ENCODE measurements around the gene GFOD2.

Gene GFOD2

DNA sequence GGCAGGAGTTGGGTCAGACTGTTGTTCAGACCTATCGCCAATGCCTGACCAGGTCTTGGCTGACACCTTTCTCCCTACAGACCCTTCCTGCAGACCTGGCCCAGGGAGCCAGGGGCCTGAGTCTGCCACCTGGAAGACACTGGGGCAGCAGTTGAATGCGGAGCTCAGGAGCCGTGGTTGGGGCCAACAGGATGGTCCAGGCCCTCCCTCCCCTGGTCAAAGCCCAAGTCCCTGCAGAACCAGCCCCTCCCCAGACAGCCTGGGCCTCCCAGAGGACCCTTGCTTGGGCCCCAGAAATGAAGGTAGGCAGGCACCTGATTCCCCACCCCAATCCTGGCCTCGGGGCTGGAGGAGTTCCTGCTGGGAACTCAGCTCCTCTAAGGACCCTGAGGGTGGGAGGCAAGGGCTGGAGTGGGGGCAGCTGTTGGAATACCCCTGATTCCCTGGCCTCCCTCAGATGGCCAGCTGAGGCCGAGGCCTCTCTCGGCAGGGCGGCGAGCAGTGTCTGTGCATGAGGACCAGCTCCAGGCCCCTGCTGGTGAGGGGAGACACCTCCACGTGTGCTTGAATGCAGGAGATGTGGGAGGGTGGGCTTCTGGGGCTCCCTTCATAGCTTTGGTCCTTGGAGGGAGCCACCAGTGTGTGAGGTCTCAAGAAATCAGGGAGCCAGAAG is 62.6 kb downstream of the GFOD2 start:
- DNase-seq = no peak

DNA sequence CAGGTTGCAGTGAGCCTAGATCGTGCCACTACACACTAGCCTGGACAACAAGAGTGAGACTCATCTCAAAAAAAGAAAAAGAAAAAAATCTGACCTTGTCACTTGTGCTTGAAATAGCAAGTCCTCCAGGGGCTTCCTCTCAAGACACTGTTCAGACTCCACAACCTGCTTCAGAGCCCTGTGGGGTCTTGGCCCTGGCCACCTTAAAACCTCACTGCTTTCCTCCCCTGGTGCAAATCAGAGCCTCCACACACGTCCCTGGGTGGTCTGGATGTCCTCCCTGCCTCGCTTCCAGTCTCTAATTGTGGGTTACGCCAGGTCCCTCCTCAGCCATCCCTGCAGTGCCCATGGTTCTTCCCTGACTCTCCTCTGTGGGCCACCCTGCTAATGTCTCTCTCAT is 63.8 kb downstream of the GFOD2 start:
- DNase-seq = no peak

DNA sequence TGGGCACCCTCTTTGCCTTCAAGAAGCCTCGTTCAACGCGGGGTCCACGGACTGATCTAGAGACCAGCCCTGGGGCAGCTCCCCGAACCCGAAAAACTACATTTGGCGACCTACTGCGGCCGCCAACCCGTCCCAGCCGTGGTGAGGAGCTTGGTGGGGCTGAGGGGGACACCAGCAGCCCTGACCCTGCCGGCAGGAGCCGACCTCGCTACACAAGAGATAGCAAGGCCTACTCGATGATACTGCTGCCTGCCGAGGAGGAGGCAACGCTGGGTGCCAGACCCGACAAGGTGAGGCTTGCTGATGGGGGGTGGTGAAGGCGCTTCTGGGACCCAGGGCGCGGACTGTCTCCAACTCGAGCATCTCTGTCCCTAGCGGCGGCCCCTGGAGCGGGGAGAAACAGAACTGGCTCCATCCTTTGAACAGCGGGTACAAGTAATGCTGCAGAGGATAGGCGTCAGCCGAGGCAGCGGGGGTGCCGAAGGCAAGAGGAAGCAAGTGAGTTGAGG is 64.7 kb downstream of the GFOD2 start:
- no peak for DNase-seq

DNA sequence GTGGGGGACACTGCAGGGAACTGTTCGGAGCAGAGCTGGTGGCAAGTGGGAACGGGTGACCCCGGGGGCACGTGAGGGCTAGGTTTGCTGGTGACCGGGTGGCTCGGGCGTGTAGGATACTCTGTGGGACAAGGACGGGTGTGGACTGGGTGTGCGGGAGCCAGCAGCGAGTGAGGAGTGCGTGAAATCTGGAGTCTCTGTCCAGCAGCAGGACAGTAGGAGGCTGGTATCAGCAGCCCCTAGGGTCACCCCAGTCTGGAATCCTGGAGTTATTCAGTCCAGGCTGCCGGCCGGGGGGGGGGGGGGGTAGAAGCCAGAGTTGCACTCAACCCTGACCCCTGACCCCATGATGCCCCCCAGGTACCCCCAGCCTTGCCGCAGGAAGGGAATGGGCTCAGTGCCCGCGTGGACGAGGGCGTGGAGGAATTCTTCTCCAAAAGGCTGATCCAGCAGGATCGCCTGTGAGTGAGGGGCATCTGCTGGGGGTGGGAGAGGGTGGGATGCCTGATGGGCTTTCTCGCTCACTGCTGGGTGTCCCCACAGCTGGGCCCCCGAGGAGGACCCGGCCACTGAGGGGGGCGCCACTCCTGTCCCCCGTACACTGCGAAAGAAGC is 65.2 kb downstream of the GFOD2 start:
- no peak for DNase-seq

DNA sequence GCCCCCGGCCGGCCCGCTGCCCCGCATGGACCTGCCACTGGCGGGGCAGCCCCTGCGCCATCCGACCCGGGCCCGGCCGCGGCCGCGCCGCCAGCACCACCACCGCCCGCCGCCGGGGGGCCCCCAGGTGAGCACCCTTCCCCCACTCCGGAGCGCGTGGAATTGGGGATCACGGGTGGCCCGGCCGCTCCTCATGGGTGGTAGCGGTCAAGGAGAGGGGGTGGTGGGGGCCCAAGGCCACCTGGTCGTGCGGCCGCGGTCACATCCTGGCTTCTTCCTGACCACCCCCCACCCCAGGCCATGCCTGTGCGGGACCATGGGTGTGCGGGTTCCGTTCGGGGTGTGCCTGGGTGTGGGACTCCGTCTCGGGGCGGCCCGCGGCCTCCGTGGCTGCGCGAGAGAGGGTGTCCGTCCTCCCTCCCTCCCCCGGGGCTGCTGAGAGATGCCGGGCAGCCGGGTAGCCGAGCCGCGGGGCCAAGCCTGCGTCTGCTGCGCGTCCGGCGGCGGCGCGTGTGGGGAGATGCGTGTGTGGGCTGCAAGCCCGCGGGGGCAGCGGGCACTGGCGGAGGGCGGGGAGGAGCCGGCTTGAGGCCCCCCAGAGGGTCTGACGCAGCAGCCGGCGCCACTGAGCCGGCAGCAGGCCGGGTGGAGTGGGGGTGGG is 65.9 kb downstream of the GFOD2 start:
- no peak for DNase-seq

DNA sequence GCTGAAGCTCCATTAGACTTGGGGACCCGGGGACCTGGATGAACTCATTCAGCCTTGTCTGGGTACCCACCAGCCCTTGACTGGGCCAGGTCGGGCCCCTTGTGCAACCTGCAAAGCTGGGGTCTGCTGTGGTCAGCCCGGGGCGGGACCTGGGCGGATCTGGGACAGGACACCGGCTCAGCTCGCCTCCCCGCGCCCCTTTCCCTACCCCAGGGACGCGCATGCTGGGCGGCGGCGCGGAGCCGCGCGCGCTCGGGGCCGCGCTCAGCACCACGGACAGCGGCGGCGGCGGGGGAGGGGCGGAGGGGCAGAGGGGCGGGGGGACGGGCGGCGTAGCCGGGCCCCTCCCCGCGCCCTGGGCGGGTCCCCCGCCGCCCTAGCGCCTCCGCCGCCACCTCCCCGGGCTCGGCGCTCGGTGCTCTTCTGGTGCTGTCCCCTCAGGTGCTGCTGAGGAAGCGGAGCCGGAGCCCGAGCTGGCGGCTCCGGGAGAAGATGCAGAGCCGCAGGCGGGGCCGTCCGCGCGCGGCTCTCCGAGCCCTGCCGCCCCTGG is 66.5 kb downstream of the GFOD2 start:
- DNase-seq = no peak

DNA sequence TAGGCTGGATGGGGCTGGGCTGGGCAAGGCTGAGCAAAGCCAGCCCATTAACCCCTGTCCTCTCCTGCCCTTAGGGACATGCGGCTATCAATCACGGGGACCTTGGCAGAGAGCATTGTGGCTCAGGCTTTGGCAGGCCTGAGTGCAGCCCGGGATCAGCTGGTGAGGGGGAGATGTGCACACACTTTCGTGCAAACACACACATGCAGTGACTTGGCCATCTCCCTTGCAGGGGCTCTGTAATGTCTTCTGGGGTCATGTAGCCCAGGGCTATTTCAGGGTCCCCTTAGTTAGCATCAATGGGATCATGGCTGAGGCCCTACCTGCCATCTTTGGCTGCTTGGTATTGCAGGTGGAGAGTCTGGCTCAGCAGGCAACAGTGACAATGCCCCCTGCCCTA is 67.3 kb downstream of the GFOD2 start:
- DNase-seq = no peak

DNA sequence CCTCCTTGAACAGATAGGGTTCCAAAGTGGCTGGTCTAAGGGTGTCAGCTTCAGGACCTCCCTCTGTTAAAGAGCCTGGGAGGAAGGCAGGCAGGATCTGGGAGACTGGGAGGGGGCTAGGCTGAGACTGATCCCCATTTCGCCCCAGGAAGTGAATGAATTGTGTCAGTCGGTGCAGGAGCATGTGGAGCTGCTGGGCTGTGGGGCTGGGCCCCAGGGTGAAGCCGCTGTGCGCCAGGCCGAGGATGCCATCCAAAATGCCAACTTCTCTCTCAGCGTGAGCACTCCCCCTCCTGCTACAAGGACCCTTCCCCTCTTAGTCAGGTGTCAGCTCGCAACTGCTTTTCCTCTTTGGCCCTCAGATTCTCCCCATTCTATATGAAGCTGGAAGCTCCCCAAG is 68.1 kb downstream of the GFOD2 start:
- DNase-seq = no peak

DNA sequence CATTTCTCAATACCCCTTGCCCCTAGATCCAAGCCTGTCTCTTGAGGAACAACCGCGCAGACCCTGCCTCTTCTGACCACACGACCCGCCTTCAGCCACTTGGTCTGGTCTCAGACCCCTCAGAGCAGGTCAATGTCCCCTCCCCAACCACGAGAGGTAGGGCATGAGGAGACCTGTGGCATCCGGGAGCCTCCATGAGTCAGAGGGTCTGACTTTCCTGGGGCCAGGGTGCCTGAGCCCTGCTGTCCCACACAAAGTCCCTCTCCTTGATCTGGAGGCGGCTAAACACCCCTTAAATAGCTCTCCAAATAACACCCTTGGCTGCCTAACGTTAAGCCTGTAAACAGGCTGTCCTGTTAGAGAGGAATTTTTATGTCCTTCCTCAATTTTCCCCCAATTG is 69.1 kb downstream of the GFOD2 start:
- DNase-seq = no peak

DNA sequence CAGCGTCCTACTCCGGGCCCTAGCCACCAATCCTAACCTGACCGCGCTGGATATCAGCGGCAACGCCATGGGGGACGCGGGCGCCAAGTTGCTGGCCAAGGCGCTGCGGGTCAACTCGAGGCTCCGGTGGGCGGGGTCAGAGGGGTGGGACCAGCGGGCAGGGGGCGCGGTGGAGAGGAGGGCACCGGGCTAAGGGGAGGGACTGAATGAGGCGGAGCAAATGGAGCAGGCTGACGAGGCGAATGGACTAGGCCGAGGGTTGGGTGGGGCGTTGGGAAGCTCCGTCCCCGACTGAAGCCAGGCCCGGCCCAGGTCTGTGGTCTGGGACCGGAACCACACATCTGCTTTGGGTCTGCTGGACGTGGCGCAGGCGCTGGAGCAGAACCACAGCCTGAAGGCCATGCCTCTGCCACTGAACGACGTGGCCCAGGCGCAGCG is 69.6 kb downstream of the GFOD2 start:
- DNase-seq = no peak

DNA sequence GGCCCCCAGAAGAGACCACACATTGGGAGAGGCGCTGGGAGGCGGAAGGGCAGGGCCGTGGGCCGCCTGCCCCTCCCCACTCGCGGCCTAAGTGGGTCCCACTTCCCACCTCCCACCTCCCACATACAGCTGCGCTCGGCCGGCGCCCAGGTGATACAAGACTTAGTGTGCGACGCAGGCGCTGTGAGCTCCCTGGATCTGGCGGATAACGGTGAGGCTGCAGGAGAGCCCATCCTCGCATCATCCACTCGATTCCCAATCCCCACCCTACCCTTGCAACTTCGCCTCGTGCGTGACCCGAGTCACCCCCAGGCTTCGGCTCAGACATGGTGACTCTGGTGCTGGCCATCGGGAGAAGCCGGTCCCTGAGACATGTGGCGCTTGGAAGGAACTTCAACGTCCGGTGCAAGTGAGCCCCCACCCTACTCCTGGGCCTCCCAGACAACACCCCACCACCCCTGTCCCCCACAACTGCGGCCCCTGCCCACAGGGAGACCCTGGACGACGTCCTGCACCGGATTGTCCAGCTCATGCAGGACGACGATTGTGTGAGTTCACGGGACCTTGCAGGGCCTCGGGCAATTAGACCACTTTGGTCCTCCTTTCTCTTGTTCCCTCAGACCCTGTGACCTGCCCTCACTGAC is 70.2 kb downstream of the GFOD2 start:
- no peak for DNase-seq

DNA sequence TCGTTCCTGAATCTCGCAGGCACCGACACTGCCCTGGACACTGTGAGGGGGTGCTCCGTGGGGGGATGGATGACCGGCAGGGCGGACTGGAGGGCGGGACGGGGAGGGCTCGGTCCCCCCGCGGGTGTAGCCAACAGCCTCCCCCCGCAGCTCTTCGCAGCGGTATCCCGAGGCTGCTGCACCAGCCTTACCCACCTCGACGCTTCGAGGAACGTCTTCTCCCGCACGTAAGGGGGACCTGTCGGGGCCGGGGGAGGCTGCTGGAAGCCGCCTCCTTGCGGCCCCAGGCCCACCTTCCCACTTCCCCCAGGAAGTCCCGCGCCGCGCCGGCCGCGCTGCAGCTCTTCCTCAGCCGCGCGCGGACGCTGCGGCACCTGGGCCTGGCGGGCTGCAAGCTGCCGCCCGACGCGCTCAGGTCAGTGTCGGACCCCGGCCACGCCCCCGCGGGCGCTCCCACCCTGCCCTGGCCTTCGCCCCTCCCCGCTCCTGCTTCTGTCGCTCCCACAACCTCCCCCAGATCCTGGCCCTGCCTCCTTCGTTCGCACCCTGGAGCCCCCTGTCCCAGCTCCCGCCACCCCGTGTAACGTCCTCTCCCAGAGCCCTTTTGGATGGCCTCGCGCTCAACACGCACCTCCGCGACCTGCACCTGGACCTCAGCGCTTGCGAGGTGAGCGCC is 70.9 kb downstream of the GFOD2 start:
- no peak for DNase-seq

DNA sequence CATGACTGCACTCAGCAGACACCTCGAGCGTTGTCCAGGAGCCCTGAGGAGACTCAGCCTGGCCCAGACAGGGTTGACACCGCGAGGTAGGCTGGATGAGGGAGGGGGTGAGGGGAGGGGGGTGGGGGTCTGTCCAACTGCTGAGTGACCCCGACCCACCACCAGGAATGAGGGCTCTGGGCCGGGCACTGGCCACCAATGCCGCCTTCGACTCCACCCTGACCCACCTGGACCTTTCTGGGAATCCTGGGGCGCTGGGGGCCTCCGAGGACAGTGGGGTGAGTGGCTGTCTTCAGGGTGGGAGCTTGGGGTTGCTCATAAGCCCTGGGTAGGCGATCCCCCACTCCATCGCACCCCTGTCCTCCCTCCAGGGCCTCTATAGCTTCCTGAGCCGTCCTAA is 71.4 kb downstream of the GFOD2 start:
- DNase-seq = no peak

DNA sequence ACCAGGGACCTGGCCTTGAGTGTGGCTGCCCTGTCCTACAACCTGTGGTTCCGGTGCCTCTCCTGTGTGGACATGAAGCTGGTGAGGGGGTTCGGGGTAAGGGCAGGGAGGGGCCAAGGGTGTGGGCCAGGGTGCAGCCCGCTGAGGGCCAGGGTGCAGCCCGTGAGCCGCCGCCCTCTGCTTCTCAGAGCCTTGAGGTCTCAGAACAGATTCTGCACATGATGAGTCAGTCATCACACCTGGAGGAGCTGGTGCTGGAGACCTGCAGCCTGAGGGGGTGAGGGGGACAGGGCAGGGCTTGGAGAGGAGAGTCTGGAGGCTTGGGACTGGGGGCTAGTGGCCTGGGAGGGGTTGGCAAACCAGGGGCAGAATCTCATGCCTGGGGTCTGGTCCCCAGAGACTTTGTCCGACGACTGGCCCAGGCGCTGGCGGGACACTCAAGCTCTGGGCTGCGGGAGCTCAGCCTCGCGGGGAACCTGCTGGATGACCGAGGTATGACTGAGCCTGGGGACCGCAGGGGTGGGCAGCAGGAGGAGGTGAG is 71.9 kb downstream of the GFOD2 start:
- DNase-seq = no peak

DNA sequence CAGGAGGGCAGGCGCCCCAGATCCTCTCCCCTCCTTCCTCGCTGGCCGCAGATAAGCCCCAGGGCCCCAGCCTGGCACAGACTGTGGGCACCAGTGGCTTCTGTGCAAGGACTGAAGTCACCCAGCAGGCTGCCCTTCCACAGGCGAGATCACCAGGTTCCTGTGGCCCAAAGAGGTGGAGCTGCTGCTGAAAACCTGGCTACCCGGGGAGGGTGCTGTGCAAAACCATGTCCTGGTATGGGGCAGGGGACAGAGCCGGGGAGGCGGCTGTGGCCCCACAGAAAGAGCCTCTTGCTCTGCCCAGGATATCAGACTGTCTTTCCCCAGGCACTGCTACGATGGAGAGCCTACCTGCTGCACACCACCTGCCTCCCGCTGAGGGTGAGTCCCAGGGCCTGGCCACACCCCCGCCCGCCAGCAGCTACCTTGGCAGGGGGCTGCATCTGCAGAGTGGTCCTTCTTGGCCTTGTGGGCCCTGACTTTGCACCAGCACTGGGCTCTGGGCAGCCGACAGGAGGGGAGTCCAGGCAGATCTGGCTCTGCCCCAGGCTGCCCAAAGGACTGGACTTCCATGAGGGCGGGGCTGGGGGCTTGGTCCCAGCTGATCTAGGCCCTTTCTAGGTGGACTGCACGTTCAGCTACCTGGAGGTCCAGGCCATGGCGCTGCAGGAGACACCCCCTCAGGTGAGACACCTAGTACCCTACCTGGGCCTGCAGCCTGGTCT is 73.6 kb downstream of the GFOD2 start:
- DNase-seq = no peak

DNA sequence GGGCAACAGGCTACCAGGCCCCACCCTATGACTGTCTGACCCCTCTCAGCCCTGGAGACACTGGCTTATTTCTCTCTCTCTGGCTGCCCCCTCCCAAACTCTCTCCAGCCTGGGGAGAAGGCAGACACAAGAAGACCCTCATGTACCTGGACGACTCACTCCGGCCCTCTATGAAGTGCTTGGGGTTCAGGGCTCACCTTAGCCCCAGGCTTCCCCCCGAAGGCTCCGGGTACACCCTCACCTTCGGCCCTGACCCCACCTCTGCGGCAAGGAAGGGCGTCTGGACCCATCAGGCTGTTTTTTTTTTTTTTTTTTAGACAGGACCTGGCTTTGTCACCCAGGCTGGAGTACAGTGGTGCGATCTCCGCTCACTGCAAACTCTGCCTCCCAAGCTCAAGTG is 75.1 kb downstream of the GFOD2 start:
- DNase-seq = no peak

DNA sequence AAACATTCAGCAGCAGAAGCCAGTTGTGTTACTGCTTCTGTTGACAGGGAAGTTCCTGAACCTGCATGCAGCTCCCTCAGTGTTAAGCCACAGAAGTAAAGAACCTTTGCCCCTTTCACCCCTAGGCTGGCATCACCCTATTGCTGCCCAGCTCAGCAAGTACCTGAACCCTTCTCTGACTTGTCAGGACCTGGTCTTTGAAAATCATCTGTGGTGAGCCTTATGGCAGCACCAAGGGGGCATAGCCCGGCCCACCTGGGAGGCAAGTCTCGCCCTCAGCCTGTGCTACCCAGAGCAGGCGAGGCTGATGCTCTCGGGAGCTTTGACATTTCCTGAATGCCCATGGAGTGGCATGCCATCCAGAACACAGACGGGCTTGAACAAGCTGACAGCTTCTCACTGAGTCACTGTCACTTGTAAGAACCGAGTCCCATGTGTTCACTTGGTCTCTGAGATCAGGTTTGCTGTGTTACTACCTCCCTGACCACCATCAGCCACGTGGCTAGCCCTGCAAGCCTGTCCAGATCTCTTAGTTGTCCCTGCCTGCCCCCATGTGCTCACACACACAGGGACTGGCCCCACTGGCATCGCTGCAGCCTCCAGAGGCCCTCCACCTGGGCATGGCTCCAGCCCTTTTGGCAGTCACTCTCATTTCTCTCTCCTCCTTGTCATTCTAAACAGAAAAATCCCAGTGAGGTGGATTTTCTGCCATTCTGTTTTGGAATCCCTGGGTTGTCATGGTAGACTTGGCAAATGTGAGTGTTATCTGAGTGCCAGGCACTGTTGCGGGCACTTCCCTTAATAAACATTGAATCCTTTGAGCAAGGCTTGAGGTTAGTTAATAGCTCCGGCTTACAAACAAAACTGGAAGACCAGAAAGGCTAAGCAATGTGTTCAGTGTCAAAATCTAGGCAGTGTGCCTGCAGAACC is 77.1 kb downstream of the GFOD2 start:
- no peak for DNase-seq

DNA sequence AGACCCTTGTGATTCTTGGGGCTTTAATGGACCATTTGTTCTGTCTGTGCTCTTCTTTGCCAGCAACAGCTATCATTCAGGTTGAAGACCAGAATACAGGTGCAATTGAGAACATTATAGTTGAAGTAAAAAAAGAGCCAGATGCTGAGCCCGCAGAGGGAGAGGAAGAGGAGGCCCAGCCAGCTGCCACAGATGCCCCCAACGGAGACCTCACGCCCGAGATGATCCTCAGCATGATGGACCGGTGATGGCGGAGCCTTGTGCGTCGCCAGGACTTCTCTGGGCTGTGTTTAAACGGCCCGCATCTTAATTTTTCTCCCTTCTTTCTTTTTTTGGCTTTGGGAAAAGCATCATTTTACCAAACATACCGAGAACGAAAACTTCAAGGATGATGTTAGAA is 81.5 kb downstream of the GFOD2 start:
- DNase-seq = no peak

DNA sequence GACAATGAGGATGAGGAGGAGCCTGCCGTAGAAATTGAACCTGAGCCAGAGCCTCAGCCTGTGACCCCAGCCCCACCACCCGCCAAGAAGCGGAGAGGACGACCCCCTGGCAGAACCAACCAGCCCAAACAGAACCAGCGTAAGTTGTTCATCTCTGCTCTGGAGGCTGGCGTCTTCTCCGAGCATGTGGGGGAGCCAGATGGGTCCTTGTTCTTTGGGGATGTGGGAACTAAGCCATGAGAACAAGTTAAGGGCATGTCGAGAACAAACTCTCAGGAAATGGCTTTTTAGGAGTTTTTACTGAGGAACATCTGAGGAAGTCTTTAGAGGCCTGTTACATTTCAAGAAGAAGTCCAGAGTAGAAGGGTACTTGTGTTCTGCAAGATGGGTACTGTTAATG is 82.4 kb downstream of the GFOD2 start:
- DNase-seq = no peak

DNA sequence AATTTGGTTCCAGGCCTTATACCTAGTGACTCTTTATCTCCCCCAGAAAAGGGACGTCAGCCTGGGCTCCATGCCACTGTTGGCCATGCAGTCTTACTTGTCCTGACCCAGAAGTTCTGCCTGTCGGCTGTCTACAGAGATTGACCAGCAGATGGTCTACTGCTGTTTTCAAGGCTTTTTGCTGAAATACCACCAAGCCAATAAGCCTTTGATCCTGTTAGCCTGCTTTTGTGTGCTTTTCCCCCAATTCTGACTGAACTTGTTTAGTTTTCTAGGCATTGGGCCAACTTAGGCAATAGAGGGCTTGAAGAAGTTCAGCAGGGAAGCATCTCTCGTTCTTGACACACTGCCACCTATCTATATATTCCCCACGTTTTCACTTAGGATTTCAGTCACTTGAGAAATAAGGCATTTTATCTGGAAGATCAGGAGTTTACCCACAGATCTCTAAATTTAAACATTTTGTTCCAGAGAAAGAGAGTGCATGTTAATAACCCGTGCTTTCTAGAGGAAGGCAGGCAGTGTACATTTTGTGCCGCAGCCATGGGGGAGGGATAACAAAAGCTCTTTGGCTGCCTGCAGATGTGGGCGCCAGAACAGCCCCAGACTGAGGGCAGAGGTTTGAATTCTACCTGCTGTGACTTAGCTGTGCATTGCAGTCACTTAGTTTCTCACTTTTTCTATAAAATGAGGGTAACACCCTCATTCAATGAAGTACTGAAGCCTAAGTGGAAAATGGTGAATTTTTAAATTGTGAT is 86.5 kb downstream of the GFOD2 start:
- no peak for DNase-seq

Data from NCI-H187 treated with DMSO at 0.1 percent for 48 hours (cell line).